Mammary epithelial cell (primary cell): ENCODE results near the gene HMCN2.

Experiments
- CTCF ChIP-seq, 2 donors: IDR thresholded peaks in 1 of 2; conservative IDR thresholded peaks in 1 of 2; 2 replicates each; pipeline ENCODE4 v1.5.1; 2011 to 2012; ENCODE audit warnings: inconsistent platforms in 2 of 2, low read length in 2 of 2, mild to moderate bottlenecking in 2 of 2, control low read depth in 1 of 2, low read depth in 1 of 2; ENCODE audit not compliant: insufficient read depth in 1 of 2; ENCODE audit errors: extremely low read depth in 1 of 2
- EZH2 ChIP-seq: IDR thresholded peaks from 2 replicates; pipeline ENCODE4 v1.6.1; 2012; ENCODE audit warnings: low read length, inconsistent platforms, borderline replicate concordance

- TF ChIP-seq CTCF (conservative IDR thresholded peaks at IDR 0.05 in 1 of 2, IDR thresholded peaks at IDR 0.05 in 1 of 2; ENCODE audit: extremely low read depth in 1 of 2, insufficient read depth in 1 of 2, low read depth in 1 of 2, low read length in 2 of 2) (no peak), EZH2 (no peak)
Measured at GRCh38 chr9:130337318-130337717, 71.8 kb downstream of the HMCN2 start.
